Adipose tissue (tissue), 3 donors: Measurements from ENCODE around the gene SLC12A7. TPM values are rescaled to one million over a fixed set of nuclear protein-coding genes. Genes with fewer than 3 reads are reported as not detected.

Source experiments
- H3K27ac ChIP-seq: one replicate; pipeline ENCODE4 v1.5.1; 2013; ENCODE audit warnings: low read depth, low read length
- WGBS, 3 donors: extraction: QIAGEN DNeasy Blood & Tissue Kit; methylation state at CpG; one replicate each; pipeline ENCODE4 v1.1.7; 2013; 5-methylcytosine and 5-hydroxymethylcytosine counted together
- polyA plus RNA-seq, 3 donors: library from polyadenylated mRNA; stranded (reverse); fragments of 200-250 nt; gene quantifications; one replicate each; pipeline ENCODE4 v1.2.3, GENCODE V29; 2013
- donor health status: healthy with polysubstance abuse.
- donor health status: Bipolar disorder and iron deficiency.
- donor health status: healthy.

The SLC12A7 gene
- polyA plus RNA-seq, 3 donors: 9.3 to 27.2 (median 20.0) TPM

DNA sequence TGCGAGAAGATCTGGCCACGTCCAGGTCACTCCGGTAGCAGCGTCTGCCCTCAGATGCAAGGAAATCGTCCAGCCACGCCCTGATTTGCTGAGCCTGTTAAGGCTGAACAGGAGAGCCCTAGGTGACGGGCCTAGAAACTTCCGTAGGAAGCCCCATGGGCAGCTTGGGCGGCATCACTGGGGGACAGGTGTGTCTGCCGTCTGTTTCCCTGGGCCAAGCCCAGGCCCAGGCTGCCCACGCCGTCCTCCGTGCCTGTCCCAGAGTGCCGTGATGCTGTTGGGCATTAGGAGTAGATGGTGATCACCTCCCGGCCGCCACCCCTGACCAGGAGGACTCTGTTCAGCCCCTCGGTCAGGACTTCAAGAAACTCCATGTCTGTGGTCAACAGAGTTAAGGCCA, 59.8 kb downstream of the SLC12A7 start:
- 88 to 91% (median 90%) methylated on average over 17 of the region's 17 CpGs for WGBS, 3 donors

GRCh38 chr5:1051366-1051720, 60.5 kb downstream of the SLC12A7 start:
- WGBS, 3 donors: 90 to 93% (median 90%) methylated on average over 16 of the region's 16 CpGs

More for the DNA sequence above, 59.8 kb downstream of the SLC12A7 start:
- H3K27ac ChIP-seq: no peak overlapping the region

DNA sequence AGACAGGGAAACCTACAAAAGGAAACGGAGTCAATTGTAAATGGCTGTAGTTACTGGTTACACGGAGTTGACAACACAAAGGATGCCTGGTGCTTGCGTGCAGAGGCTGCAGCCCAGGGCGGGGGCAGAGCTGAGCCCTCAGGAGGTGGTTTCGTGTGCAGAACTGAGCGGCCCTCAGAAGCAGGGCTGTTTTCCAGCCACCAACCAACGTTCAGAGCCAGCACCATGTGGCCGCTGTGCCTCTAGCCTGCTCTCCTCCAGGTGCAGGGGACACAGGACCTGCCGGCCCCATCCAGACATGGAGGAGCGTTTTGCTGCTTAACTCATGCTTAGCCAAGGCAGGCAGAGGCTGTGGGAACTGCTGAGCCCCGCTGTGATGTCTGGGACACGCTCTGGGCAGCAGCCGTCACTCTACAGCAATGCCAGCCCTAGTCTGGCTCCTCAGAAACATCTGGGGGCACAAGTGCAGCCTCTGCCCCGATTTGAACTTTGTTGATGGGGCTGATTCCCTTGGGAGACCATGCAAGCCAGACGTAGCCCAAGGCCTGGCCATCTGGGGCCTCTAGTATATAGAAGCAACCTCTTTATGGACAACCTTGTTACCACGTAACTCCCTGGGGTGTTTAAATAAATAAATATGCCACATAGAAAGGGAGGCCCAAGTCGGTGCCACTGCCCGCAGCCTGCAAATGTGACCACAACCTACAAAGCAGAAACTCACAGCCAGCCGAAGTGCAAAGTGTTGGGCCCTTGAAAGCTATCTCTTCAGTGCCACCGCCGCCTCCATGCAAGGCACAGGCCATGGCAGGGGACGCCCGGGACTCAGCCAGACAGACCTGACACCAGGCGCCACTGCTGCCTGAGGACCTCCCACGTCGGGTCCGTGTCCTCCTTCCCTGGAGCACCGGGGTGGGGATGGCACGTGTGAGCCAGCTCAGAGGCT, 61.2 kb downstream of the SLC12A7 start:
- H3K27ac ChIP-seq: no peak overlapping the region
- WGBS, 3 donors: 85 to 86% (median 85%) methylated on average over 28 to 29 of the region's 29 CpGs

More at GRCh38 chr5:1051366-1051720, 60.5 kb downstream of the SLC12A7 start:
- no peak overlapping the region for H3K27ac ChIP-seq

- WGBS, 3 donors: 83 to 86% (median 84%) methylated on average over 39 of the region's 39 CpGs
- H3K27ac ChIP-seq: no peak overlapping the region
Measured at GRCh38 chr5:1048861-1049838, 62.7 kb downstream of the SLC12A7 start.

- 85 to 91% (median 86%) methylated on average over 11 of the region's 11 CpGs for WGBS, 3 donors
- H3K27ac ChIP-seq: no peak overlapping the region
Measured at GRCh38 chr5:1048162-1048721, 63.6 kb downstream of the SLC12A7 start.

- H3K27ac ChIP-seq: no peak overlapping the region
- 89 to 90% (median 90%) methylated on average over 11 of the region's 11 CpGs for WGBS, 3 donors
Measured at GRCh38 chr5:1047332-1047965, 64.4 kb downstream of the SLC12A7 start.

- H3K27ac ChIP-seq: no peak overlapping the region
- 84 to 93% (median 88%) methylated on average over 9 of the region's 9 CpGs for WGBS, 3 donors
Measured at GRCh38 chr5:1045960-1046560, 65.8 kb downstream of the SLC12A7 start.

- WGBS, 3 donors: 75 to 88% (median 86%) methylated on average over 5 of the region's 5 CpGs
- H3K27ac ChIP-seq: no peak overlapping the region
Measured at GRCh38 chr5:1044117-1044516, 67.7 kb downstream of the SLC12A7 start.

- no peak overlapping the region for H3K27ac ChIP-seq
- WGBS, 3 donors: 82 to 92% (median 85%) methylated on average over 7 of the region's 7 CpGs
Measured at GRCh38 chr5:1043327-1043726, 68.5 kb downstream of the SLC12A7 start.

DNA sequence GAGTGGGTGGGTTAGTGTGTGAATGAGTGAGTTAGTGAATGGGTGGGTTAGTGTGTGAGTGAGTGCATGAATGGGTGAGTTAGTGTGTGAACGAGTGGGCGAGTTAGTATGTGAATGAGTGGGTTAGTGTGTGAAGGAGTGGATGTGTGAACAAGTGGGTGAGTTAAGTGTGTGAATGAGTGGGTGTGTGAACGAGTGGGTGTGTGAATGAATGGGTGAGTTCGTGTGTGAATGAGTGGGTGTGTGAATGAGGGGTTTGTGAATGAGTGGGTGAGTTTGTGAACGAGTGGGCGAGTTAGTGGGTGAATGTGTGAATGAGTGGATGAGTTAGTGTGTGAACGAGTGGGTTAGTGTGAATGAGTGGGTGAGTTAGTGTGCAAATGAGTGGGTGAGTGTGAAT, 69.2 kb downstream of the SLC12A7 start:
- WGBS, 3 donors: 83 to 89% (median 84%) methylated on average over 7 of the region's 7 CpGs
- H3K27ac ChIP-seq: no peak overlapping the region

- 80 to 87% (median 83%) methylated on average over 15 of the region's 15 CpGs for WGBS, 3 donors
- no peak overlapping the region for H3K27ac ChIP-seq
Measured at GRCh38 chr5:1041225-1042143, 70.4 kb downstream of the SLC12A7 start.

DNA sequence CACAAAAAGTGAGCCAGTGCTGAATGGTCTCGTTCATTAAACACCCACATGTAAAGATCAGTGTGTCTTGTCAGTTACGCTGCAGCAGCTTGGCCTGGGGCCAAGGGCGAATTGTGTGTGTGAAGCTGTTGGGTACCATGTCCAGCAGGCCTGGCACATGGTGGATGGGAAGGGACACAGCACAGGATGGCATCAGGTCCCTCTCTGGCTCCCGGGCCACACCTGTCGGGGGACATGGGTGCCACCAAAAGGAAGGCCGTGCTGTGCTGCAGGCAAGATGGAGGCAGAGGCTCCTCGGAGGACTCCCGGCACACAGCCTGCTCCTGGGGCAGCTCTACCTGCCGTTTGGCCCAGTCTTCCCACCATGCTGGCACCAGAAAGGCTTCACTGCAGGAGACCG, 71.3 kb downstream of the SLC12A7 start:
- WGBS, 3 donors: 93 to 95% (median 93%) methylated on average over 10 of the region's 10 CpGs
- H3K27ac ChIP-seq: no peak overlapping the region

DNA sequence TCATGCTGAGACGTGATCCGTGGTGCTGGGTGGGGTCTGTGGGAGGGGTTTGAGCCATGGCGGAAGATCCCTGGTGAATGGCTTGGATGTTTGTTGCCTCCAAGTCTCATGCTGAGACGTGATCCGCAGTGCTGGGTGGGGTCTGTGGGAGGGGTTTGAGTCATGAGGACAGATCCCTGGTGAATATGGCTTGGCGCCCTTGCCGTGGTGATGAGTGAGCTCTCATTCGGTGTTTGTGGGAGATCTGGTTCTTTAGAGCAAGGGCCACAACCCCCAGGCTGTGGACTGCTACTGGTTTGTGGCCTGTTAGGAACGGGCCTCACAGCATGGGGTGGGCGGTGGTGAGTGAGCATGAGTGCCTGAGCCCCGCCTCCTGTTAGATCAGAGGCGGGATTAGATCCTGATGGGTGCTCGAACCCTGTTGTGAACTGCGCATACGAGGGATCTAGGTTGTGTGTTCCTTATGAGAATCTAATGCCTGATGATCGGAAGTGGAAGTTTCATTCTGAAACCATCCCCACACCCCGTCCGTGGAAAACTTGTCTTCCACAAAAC, 72.1 kb downstream of the SLC12A7 start:
- 90 to 93% (median 92%) methylated on average over 16 to 17 of the region's 18 CpGs for WGBS, 3 donors
- no peak overlapping the region for H3K27ac ChIP-seq

GRCh38 chr5:1039210-1039548, 72.7 kb downstream of the SLC12A7 start:
- no peak overlapping the region for H3K27ac ChIP-seq
- WGBS, 3 donors: 87 to 91% (median 91%) methylated on average over 16 of the region's 16 CpGs

DNA sequence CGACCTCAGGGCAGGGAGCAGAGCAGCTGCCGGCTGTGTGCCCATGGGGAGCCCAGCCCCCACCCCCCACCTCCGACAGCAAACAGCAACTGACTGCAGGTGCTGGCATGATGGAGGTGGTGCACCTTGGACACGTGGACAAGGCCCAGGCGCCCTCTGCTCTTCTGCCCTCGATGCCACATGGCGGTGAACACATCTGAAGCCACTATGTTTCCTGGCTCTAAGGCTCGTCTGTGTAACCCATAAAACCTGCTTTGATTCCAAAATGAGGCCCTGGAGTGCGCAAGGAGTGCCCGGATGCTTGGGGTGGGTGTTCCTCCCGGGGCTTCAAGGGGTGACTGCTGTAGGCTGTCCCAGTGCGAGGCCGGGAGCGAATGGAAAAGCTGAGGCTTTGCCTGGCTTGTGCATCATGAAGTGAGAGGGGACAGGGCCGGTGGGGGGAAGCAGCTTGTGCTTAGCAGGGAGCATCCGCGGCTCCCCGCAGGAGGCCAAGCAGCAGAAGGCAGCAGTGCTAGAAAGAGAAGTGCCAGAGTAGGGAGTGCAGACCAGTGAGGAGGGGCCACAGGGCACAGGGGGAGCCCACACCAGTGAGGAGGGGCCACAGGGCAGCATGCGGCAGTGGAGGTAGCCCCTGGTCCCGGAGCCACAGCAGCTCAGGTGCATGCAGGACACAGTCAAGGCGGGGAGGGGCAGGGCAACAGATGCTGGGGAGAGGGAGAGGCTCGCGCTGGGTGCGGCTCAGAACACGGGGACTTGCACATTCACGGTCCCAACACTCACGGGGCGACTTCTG, 73.2 kb downstream of the SLC12A7 start:
- 87 to 88% (median 88%) methylated on average over 28 of the region's 28 CpGs for WGBS, 3 donors
- H3K27ac ChIP-seq: no peak overlapping the region
